Smooth muscle cell of trachea (primary cell): Measurements from ENCODE around the gene CCNL1. TPM values are rescaled to one million over a fixed set of nuclear protein-coding genes. Genes with fewer than 3 reads are reported as not detected.

Experiments used
- total RNA-seq: library from RNA; depleted of rRNA; stranded (reverse); fragments of >200 nt; gene quantifications from 2 replicates; pipeline ENCODE4 v1.2.1, GENCODE V29; 2014

CCNL1 gene
- 122 and 133 TPM in 2 replicates for total RNA-seq

DNA sequence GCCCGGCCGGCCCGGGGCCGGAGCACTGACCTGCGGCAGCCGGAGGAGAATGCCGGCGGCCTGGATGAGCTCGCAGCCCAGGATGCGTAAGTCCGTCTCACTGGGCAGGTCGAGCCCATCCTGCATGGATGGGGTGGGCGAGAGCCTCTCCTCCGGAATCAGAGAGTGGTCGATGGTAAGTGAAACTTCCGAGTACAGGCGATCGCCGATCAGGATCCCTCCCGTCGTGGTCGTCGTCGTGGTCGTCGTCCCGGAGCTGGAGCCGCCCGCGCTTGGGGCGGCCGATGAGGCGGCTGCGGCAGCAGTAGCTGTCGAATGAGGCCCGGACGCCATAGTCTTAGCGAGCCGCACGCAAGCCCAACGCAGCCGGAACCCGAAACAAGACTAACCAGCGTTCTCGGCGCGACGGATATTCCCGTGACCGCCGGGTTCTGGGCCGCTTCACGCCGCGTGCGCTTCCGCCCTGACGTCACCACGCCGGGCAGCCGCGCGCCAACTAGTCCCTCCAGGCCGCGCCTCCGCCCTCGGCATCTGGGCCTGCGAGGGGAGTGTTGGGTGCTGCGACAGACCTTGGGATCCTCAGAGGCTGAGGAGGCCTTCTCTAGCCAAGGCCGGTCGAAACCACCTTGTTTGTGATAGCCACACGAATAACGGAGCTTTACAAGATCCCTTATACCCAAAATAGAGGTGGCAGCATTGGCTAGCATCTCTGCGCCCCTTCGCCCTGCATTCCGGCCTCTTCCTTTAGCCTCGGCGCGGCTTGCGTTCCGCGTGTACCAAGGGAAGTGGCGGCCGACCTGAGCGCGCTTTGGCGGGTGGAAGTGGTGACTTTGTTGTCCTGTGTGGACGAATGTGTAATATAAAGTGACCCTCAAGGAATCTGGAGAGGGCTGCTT lies at the start of gene CCNL1:
CCNL1 (minus strand) TSS at position 386 of the 896 bp plus-strand sequence; CDS start at position 333, 53 bp downstream.

